NT2/D1 (cell line): ENCODE results near the gene CTNNA3.

Experiments
- DNase-seq: peaks from one replicate; pipeline ENCODE4 v3.0.0-alpha.2; 2011; ENCODE audit warnings: low read depth, low spot score
- H3K27me3 ChIP-seq: 2 replicates; pipeline ENCODE4 v1.6.0; 2011; ENCODE audit warnings: mild to moderate bottlenecking; ENCODE audit not compliant: insufficient read length, insufficient read depth
- H3K36me3 ChIP-seq: 2 replicates; pipeline ENCODE4 v1.6.1; 2011; ENCODE audit warnings: mild to moderate bottlenecking, low read length, mixed read lengths; ENCODE audit not compliant: insufficient read depth, insufficient read length
- H3K4me1 ChIP-seq: 2 replicates; pipeline ENCODE4 v1.5.1; 2011; ENCODE audit not compliant: insufficient read depth, insufficient read length
- H3K4me3 ChIP-seq: 2 replicates; pipeline ENCODE4 v1.5.1; 2011; ENCODE audit warnings: low read depth; ENCODE audit not compliant: insufficient read length
- H3K9ac ChIP-seq: 2 replicates; pipeline ENCODE4 v1.6.0; 2011; ENCODE audit warnings: low read depth; ENCODE audit not compliant: insufficient read length
- H3K9me3 ChIP-seq: 2 replicates; pipeline ENCODE4 v1.5.1; 2011; ENCODE audit warnings: mild to moderate bottlenecking, low read length; ENCODE audit not compliant: insufficient read depth
- SUZ12 ChIP-seq: IDR thresholded peaks from 2 replicates; pipeline ENCODE4 v1.6.1; 2011; ENCODE audit not compliant: insufficient read length, insufficient read depth; ENCODE audit errors: extremely low read depth
- YY1 ChIP-seq: IDR thresholded peaks from 2 replicates; pipeline ENCODE4 v1.6.1; 2011; ENCODE audit not compliant: insufficient read length, insufficient read depth
- ZNF274 ChIP-seq: IDR thresholded peaks from 2 replicates; pipeline ENCODE4 v1.6.1; 2011; ENCODE audit warnings: mild to moderate bottlenecking, low read depth, low read length

The CTNNA3 gene

DNA sequence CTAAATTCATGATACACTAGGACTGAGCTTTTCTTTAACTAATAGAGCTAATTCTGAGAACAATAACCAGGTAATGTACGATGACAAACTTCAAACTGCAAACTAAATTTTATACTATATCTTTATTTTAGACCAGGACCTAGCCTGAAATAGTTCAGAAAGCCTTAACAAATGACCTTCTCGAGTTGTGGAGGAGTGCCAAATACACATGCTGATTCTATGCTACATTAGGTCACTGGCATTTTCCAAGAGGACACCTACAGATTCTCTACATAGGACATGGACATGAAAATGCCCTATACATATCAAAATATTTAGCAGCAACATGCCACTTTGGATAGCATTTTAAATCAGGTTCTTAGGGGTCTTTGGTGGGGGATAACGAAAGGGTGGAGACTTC is 814.2 kb downstream of the CTNNA3 start:
- H3K9me3 ChIP-seq: no peaks in the 10 kb centered on the region
- H3K4me1 ChIP-seq: no peaks in the 10 kb centered on the region
- TF ChIP-seq YY1: no peak
- no peak for TF ChIP-seq ZNF274
- no peak for TF ChIP-seq SUZ12
- no peak overlapping the region for H3K9ac ChIP-seq
- no peak overlapping the region for H3K4me3 ChIP-seq
- H3K27me3 ChIP-seq: no peaks in the 10 kb centered on the region
- H3K36me3 ChIP-seq: no peaks in the 10 kb centered on the region
- no peak for DNase-seq

DNA sequence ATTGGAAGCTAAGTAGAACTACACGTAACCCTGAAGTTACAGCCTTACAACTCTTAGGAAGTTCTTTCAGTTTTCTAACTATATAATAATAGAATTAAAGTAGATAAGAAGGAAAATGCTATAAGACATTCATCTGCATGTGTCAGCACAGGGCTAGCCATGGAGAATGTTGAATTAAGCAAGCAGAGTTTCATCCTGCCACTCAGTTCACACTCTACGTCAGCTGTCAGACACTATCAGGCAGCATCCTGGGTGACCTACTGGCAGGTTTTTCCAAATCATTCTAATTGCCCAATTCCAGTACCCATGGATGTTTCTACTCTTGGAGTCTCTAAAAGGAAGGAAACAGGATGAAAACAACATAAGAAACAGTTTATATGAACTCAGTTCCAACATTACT is 815.2 kb downstream of the CTNNA3 start:
- no peak for TF ChIP-seq SUZ12
- TF ChIP-seq YY1: no peak
- TF ChIP-seq ZNF274: no peak
- DNase-seq: no peak

DNA sequence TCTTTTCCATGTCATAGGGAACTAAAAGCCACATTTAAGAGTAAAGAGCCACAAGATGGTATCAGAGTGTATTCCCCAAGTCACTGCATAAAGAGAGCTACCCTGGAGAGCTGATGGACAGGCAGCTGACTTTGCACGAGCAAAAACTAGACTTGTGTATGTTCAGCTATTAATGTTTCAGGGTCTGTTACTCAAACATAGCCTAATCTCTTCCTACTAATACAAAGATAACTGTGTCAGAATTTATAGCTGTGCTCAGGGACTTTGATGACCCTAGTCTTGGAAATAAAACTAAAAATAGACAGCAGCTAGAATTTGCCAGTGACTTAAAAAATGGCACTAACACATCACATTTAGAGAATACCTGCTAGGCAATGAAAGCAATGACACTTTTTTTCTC is 815.7 kb downstream of the CTNNA3 start:
- Histone ChIP-seq H3K4me1 (no peaks in the 10 kb centered on the region), H3K9ac (no peak overlapping the region), H3K9me3 (no peaks in the 10 kb centered on the region), H3K27me3 (no peaks in the 10 kb centered on the region), H3K4me3 (no peak overlapping the region), H3K36me3 (no peaks in the 10 kb centered on the region)
- TF ChIP-seq SUZ12 (no peak), YY1 (no peak), ZNF274 (no peak)
- DNase-seq: no peak

More for the DNA sequence above, 815.2 kb downstream of the CTNNA3 start:
- H3K36me3 ChIP-seq: no peaks in the 10 kb centered on the region
- H3K9ac ChIP-seq: no peak overlapping the region
- no peaks in the 10 kb centered on the region for H3K4me1 ChIP-seq
- no peaks in the 10 kb centered on the region for H3K9me3 ChIP-seq
- no peaks in the 10 kb centered on the region for H3K27me3 ChIP-seq
- H3K4me3 ChIP-seq: no peak overlapping the region

DNA sequence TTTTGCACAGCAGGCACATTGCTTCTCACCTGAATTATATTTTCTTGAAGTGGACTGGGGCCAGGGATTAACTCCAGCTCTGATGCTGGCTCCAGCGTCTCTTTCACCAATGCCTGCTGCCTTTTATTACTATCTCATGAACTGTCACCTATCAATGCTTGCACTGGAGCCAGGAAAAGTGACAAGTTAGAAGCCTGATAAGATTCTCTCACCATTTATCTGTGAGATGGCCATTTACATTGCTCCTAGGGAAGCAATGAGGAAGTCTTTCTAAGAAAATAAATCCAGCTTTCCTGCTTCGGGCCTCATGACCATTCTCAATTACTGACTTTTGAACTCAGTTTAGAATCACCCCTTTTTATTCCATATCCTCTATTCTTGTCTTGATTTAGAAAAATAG is 818.6 kb downstream of the CTNNA3 start:
- DNase-seq: no peak
- H3K27me3 ChIP-seq: no peaks in the 10 kb centered on the region
- H3K36me3 ChIP-seq: no peaks in the 10 kb centered on the region
- no peak for TF ChIP-seq YY1
- TF ChIP-seq SUZ12: no peak
- no peak overlapping the region for H3K4me3 ChIP-seq
- H3K9me3 ChIP-seq: no peaks in the 10 kb centered on the region
- H3K9ac ChIP-seq: no peak overlapping the region
- H3K4me1 ChIP-seq: no peaks in the 10 kb centered on the region

DNA sequence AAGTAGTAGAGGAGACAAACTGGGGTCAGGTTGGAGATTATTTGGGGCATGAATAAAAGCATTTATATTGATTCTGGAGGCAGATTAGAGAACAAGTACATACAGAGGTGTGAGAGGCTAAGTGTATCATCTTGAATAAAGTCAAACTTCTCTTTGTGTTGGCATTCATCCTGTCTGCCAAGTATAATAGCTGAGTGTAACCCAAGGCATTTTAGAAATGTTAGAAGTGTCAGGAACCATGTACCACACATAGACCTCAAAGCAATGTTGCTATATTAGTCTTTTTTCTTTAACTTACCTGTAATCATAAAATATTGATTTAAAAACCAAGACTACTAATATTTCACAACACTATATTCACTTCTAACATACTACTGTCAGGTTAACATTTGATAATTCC is 826.4 kb downstream of the CTNNA3 start:
- TF ChIP-seq YY1 (no peak), ZNF274 (no peak), SUZ12 (no peak)
- H3K27me3 ChIP-seq: no peaks in the 10 kb centered on the region
- H3K4me3 ChIP-seq: no peak overlapping the region
- H3K4me1 ChIP-seq: no peaks in the 10 kb centered on the region
- no peaks in the 10 kb centered on the region for H3K9me3 ChIP-seq
- H3K36me3 ChIP-seq: no peaks in the 10 kb centered on the region
- no peak for DNase-seq
- H3K9ac ChIP-seq: no peak overlapping the region

DNA sequence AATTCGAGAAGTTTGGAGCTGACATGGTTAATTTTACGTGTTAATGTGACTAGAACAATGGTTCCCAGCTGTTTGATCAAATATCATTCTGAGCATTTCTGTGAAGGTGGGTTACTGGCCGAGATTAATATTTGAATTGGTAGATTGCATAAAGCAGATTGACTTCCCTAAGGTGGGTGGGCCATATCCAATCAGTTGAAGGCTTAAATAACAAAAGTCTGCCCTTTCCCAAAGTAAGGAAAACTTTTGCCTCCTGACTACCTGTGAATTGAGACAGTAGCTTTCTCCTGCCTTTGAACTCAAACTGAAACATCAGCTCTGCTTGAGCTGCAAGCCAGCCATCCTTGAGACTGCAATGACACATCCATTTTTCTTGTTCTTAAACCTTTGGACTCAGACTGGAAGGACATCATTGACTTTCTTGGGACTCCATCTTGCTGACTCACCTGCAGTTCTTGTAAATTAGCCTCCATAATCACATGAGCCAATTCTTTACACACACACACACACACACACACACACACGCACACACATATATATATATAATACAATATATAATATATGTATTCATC is 833.2 kb downstream of the CTNNA3 start:
- TF ChIP-seq YY1: no peak
- no peak for TF ChIP-seq SUZ12
- TF ChIP-seq ZNF274: no peak
- Histone ChIP-seq H3K4me3 (no peak overlapping the region), H3K9me3 (no peaks in the 10 kb centered on the region), H3K4me1 (no peaks in the 10 kb centered on the region), H3K36me3 (no peaks in the 10 kb centered on the region), H3K9ac (no peak overlapping the region), H3K27me3 (no peaks in the 10 kb centered on the region)
- no peak for DNase-seq

DNA sequence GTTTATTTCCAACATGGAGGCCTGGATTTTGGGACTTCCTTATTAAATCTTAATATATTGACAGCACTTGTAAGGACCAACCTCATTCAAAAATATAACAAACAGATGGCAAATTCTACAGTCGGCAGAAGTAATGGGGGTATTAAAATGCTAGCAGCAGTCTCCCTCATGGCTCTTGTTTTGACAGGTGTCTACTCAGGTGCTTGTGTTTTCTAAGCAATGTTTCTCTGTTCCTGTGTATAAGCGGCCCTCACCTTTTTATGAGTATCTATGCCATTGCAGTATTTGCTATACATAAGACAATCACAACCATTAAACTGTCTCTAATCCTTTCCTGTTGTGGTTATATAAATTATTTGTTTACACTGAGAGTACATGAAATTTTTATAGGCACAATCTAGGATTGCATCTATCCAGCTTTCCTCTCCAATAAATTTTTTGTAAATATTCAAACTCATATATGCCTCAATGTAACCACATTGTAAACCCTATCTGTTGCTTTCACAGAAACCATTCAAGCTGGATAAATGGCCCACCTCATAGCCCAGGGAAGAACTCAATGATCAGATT is 835.5 kb downstream of the CTNNA3 start:
- no peak overlapping the region for H3K4me3 ChIP-seq
- H3K36me3 ChIP-seq: no peaks in the 10 kb centered on the region
- no peaks in the 10 kb centered on the region for H3K4me1 ChIP-seq
- H3K27me3 ChIP-seq: no peaks in the 10 kb centered on the region
- no peaks in the 10 kb centered on the region for H3K9me3 ChIP-seq
- no peak overlapping the region for H3K9ac ChIP-seq
- TF ChIP-seq SUZ12: no peak
- no peak for DNase-seq

DNA sequence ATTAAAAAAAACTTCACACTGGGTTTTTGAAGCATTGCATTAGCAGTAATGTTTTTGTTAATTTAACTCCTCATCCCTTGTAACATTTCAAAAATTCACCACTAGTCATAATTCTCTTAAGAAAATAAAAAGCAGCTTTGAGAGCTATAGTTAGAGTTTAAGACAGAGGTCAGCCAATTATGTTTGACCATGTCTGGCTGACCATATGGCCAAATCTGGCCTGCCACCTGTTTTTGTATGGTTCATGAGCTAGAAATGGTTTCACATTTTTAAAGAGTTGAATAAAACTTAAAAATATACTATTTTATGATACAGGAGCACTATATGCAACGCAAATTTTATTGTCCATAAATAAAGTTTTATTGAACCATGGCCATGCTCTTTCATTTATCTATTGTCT is 843.2 kb downstream of the CTNNA3 start:
- H3K9ac ChIP-seq: no peak overlapping the region
- no peak for TF ChIP-seq ZNF274
- no peak for TF ChIP-seq SUZ12
- TF ChIP-seq YY1: no peak
- H3K4me1 ChIP-seq: no peaks in the 10 kb centered on the region
- no peaks in the 10 kb centered on the region for H3K9me3 ChIP-seq
- H3K36me3 ChIP-seq: no peaks in the 10 kb centered on the region
- no peaks in the 10 kb centered on the region for H3K27me3 ChIP-seq
- no peak overlapping the region for H3K4me3 ChIP-seq
- no peak for DNase-seq
